ENCODE measurements around the gene GFRA3. TPM values are rescaled to one million over a fixed set of nuclear protein-coding genes. Genes with fewer than 3 reads are reported as not detected.

GFRA3 gene
- total RNA-seq, 1 donor, result not detected

- peak; percentile 78 for DNase-seq (ENCODE audit: insufficient read length, low spot score, missing footprints)
Measured at GRCh38 chr5:138264183-138264582, 10.2 kb downstream of the GFRA3 start.

GRCh38 chr5:138263581-138263980 lies 10.8 kb downstream of the GFRA3 start:
- Histone ChIP-seq H3K4me1 (ENCODE audit: insufficient read depth, low read length) (no peaks in the 10 kb centered on the region), H3K4me3 (ENCODE audit: insufficient read depth, low read length) (no peak overlapping the region), H3K9me3 (ENCODE audit: low read depth, low read length) (no peaks in the 10 kb centered on the region), H3K27ac (ENCODE audit: low read depth, low read length) (no peak overlapping the region), H4K20me1 (ENCODE audit: insufficient read depth, low read length) (no peaks in the 10 kb centered on the region), H3K4me2 (ENCODE audit: insufficient read depth, low read length) (no peak overlapping the region), H3K27me3 (ENCODE audit: insufficient read depth, low read length) (peaks cover 7% of the 10 kb centered on the region), H2AFZ (ENCODE audit: low read length) (no peak overlapping the region), H3K79me2 (ENCODE audit: insufficient read depth, low read length) (no peaks in the 10 kb centered on the region), H3K36me3 (ENCODE audit: insufficient read depth, low read length) (no peaks in the 10 kb centered on the region)
- no peak for TF ChIP-seq CTCF (IDR thresholded peaks at IDR 0.05; ENCODE audit: extremely low read depth, low read depth, low read length)
- no peak for DNase-seq (ENCODE audit: insufficient read length, low spot score, missing footprints)

More at GRCh38 chr5:138264183-138264582, 10.2 kb downstream of the GFRA3 start:
- Histone ChIP-seq H2AFZ (ENCODE audit: low read length) (no peak overlapping the region), H3K27ac (ENCODE audit: low read depth, low read length) (no peak overlapping the region), H3K36me3 (ENCODE audit: insufficient read depth, low read length) (no peaks in the 10 kb centered on the region), H3K4me1 (ENCODE audit: insufficient read depth, low read length) (no peaks in the 10 kb centered on the region), H3K4me2 (ENCODE audit: insufficient read depth, low read length) (no peak overlapping the region), H3K4me3 (ENCODE audit: insufficient read depth, low read length) (no peak overlapping the region), H3K27me3 (ENCODE audit: insufficient read depth, low read length) (peaks cover 7% of the 10 kb centered on the region), H4K20me1 (ENCODE audit: insufficient read depth, low read length) (no peaks in the 10 kb centered on the region), H3K79me2 (ENCODE audit: insufficient read depth, low read length) (no peaks in the 10 kb centered on the region), H3K9me3 (ENCODE audit: low read depth, low read length) (no peaks in the 10 kb centered on the region)
- no peak for TF ChIP-seq CTCF (IDR thresholded peaks at IDR 0.05; ENCODE audit: extremely low read depth, low read depth, low read length)

- no peak overlapping the region for H2AFZ ChIP-seq (ENCODE audit: low read length)
- peak; percentile 86 for DNase-seq (ENCODE audit: insufficient read length, low spot score, missing footprints)
Measured at GRCh38 chr5:138258704-138259292, 15.6 kb downstream of the GFRA3 start.

GRCh38 chr5:138257583-138257982 lies 16.8 kb downstream of the GFRA3 start:
- H3K4me2 ChIP-seq (ENCODE audit: insufficient read depth, low read length), result no peak overlapping the region
- no peak for TF ChIP-seq CTCF (IDR thresholded peaks at IDR 0.05; ENCODE audit: extremely low read depth, low read depth, low read length)
- H3K27me3 ChIP-seq (ENCODE audit: insufficient read depth, low read length), result peaks cover 18% of the 10 kb centered on the region
- no peaks in the 10 kb centered on the region for H3K4me1 ChIP-seq (ENCODE audit: insufficient read depth, low read length)
- H3K36me3 ChIP-seq (ENCODE audit: insufficient read depth, low read length), result no peaks in the 10 kb centered on the region
- no peak overlapping the region for H3K4me3 ChIP-seq (ENCODE audit: insufficient read depth, low read length)
- H3K79me2 ChIP-seq (ENCODE audit: insufficient read depth, low read length), result no peaks in the 10 kb centered on the region
- DNase-seq (ENCODE audit: insufficient read length, low spot score, missing footprints), result peak; percentile 44
- no peaks in the 10 kb centered on the region for H4K20me1 ChIP-seq (ENCODE audit: insufficient read depth, low read length)
- H2AFZ ChIP-seq (ENCODE audit: low read length), result no peak overlapping the region
- H3K27ac ChIP-seq (ENCODE audit: low read depth, low read length), result no peak overlapping the region
- no peaks in the 10 kb centered on the region for H3K9me3 ChIP-seq (ENCODE audit: low read depth, low read length)

More at GRCh38 chr5:138258704-138259292, 15.6 kb downstream of the GFRA3 start:
- Histone ChIP-seq H3K27ac (ENCODE audit: low read depth, low read length) (no peak overlapping the region), H3K27me3 (ENCODE audit: insufficient read depth, low read length) (peaks cover 14% of the 10 kb centered on the region), H3K4me1 (ENCODE audit: insufficient read depth, low read length) (no peaks in the 10 kb centered on the region), H3K79me2 (ENCODE audit: insufficient read depth, low read length) (no peaks in the 10 kb centered on the region), H4K20me1 (ENCODE audit: insufficient read depth, low read length) (no peaks in the 10 kb centered on the region), H3K4me3 (ENCODE audit: insufficient read depth, low read length) (no peak overlapping the region), H3K36me3 (ENCODE audit: insufficient read depth, low read length) (no peaks in the 10 kb centered on the region), H3K4me2 (ENCODE audit: insufficient read depth, low read length) (no peak overlapping the region), H3K9me3 (ENCODE audit: low read depth, low read length) (no peaks in the 10 kb centered on the region)
- TF ChIP-seq CTCF (IDR thresholded peaks at IDR 0.05; ENCODE audit: extremely low read depth, low read depth, low read length), result no peak

Measured in osteoblast (primary cell).